ENCODE data around the gene INS.

GRCh38 chr11:2199466-2200341 is 38.7 kb upstream of the INS start:
- TF ChIP-seq POLR2A (IDR thresholded peaks at IDR 0.05) = no peak
- no peak for TF ChIP-seq EP300 (IDR thresholded peaks at IDR 0.05)
- no peak for TF ChIP-seq CTCF (IDR thresholded peaks at IDR 0.05)
